ENCODE data around the gene LDB3. TPM values are rescaled to one million over a fixed set of nuclear protein-coding genes. Genes with fewer than 3 reads are reported as not detected.
A peak's percentile ranks its signal among the peaks of the same experiment; 100 is the strongest.

The LDB3 gene
- total and polyA plus RNA-seq, 7 donors = 1.2 to 42.1 (median 13.2) TPM

DNA sequence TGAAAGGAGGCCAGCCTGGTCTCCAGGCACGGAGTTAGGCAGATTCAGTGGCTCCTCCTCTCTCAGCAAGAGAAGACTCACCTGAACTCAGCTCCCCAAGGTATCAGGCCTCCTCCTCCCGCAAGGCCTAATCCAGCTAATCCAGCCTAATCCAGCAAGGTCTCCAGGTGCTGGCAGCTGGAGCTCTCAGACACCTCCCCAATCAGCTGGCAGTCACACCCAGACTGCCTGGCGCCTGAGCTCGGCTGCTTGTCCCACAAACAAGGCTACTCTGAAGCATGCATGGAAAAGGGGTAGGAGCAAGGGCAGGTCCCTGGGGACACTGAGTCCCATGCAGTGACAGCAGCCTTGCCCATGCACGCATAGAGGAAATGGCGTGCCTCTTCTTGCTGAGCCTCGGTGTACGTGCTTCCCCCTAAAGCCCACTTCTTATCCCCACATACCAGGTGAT, 17.3 kb upstream of the LDB3 start:
- intact Hi-C loops (cut with DNase I) = no loop called here
- peak; percentile 53 for DNase-seq
- H3K4me1 ChIP-seq = peaks cover 0 to 22% (median 17%) of the 10 kb centered on the region in 4 donors
- H3K36me3 ChIP-seq = no peaks in the 10 kb centered on the region
- WGBS, 2 donors = 73 to 88% methylated on average over 8 of the region's 8 CpGs
- H3K27ac ChIP-seq = no peak overlapping the region
- no peaks in the 10 kb centered on the region for H3K9me3 ChIP-seq
- no peaks in the 10 kb centered on the region for H3K27me3 ChIP-seq
- TF ChIP-seq POLR2A (IDR thresholded peaks at IDR 0.05) (no peak), EP300 (IDR thresholded peaks at IDR 0.05) (no peak), POLR2AphosphoS5 (IDR thresholded peaks at IDR 0.05) (no peak)
- TF ChIP-seq, protein P1, sequence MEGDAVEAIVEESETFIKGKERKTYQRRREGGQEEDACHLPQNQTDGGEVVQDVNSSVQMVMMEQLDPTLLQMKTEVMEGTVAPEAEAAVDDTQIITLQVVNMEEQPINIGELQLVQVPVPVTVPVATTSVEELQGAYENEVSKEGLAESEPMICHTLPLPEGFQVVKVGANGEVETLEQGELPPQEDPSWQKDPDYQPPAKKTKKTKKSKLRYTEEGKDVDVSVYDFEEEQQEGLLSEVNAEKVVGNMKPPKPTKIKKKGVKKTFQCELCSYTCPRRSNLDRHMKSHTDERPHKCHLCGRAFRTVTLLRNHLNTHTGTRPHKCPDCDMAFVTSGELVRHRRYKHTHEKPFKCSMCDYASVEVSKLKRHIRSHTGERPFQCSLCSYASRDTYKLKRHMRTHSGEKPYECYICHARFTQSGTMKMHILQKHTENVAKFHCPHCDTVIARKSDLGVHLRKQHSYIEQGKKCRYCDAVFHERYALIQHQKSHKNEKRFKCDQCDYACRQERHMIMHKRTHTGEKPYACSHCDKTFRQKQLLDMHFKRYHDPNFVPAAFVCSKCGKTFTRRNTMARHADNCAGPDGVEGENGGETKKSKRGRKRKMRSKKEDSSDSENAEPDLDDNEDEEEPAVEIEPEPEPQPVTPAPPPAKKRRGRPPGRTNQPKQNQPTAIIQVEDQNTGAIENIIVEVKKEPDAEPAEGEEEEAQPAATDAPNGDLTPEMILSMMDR (IDR thresholded peaks at IDR 0.05) = no peak
- H3K4me3 ChIP-seq = no peak overlapping the region

- 85 to 90% methylated on average over 16 of the region's 16 CpGs for WGBS, 2 donors
- intact Hi-C loops (cut with DNase I) = no loop called here
- no peak for TF ChIP-seq EP300 (IDR thresholded peaks at IDR 0.05)
- TF ChIP-seq POLR2A (IDR thresholded peaks at IDR 0.05) = no peak
- DNase-seq = peak; percentile 58
- H3K36me3 ChIP-seq = no peaks in the 10 kb centered on the region
- H3K4me3 ChIP-seq = no peak overlapping the region
- H3K9me3 ChIP-seq = no peaks in the 10 kb centered on the region
- no peaks in the 10 kb centered on the region for H3K27me3 ChIP-seq
- peaks cover 0 to 22% (median 17%) of the 10 kb centered on the region in 4 donors for H3K4me1 ChIP-seq
- no peak overlapping the region for H3K27ac ChIP-seq
Measured at GRCh38 chr10:86651631-86652331, 16.5 kb upstream of the LDB3 start.

DNA sequence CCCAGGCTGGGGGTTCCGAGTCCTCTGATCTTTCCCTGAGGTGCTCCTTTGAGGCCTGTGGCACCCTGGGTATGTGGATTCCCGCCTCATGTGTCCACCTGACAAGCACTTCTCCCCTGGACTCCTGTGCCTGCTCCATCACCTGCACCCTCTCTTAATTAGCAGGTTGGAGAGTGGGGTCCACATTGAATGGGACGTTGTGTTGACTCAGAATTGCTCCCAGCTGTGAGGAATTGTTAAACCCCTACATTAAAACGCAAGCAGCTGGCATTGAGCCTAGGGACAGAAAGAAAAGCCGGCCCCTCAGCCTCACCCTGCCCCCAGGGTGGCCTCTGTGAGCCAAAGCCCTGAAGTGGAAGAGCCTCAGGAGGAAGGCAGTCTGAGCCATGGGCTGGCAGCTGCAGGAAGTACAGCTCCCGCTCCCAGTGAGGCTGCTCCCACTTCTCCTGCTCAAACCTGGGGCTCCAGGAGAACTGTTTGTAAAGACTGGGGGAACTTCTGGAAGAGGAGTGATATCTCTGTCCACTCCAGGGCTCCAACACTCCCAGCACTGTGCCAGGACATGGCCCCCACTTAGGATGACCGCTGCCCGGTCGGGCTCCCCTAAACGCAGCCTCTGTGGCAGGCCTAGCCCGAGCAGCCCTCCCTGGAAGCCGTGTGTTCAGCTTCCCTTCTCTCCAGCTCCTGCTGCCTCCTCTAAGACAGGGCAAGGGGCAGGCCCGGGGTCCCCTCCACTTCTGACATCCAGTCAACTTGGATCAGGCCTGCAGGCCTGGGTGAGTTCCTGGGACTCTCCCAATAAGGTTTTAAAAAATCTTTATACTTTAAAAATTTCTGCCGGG, 15.7 kb upstream of the LDB3 start:
- intact Hi-C loops (cut with DNase I) = no loop called here
- no peak for TF ChIP-seq POLR2A (IDR thresholded peaks at IDR 0.05)
- TF ChIP-seq EP300 (IDR thresholded peaks at IDR 0.05) = no peak
- TF ChIP-seq, protein P1 (IDR thresholded peaks at IDR 0.05) = no peak
- TF ChIP-seq POLR2AphosphoS5 (IDR thresholded peaks at IDR 0.05) = no peak
- WGBS, 2 donors = 64 to 76% methylated on average over 14 of the region's 14 CpGs
- DNase-seq = peak; percentile 53
- Histone ChIP-seq H3K4me1 (peaks cover 0 to 22% (median 17%) of the 10 kb centered on the region in 4 donors), H3K9me3 (no peaks in the 10 kb centered on the region), H3K4me3 (no peak overlapping the region), H3K36me3 (no peaks in the 10 kb centered on the region), H3K27me3 (no peaks in the 10 kb centered on the region), H3K27ac (no peak overlapping the region)

- Histone ChIP-seq H3K9me3 (no peaks in the 10 kb centered on the region), H3K27ac (no peak overlapping the region), H3K27me3 (no peaks in the 10 kb centered on the region), H3K4me3 (no peak overlapping the region), H3K4me1 (peaks cover 0 to 20% (median 17%) of the 10 kb centered on the region in 4 donors), H3K36me3 (no peaks in the 10 kb centered on the region)
- intact Hi-C loops (cut with DNase I) = no loop called here
- TF ChIP-seq EP300 (IDR thresholded peaks at IDR 0.05) (no peak), POLR2AphosphoS5 (IDR thresholded peaks at IDR 0.05) (no peak), POLR2A (IDR thresholded peaks at IDR 0.05) (no peak)
- TF ChIP-seq, protein P1 (IDR thresholded peaks at IDR 0.05) = no peak
- DNase-seq = peak; percentile 21
- WGBS, 2 donors = 84 to 97% methylated on average over 3 of the region's 3 CpGs
Measured at GRCh38 chr10:86653379-86653778, 14.9 kb upstream of the LDB3 start.

DNA sequence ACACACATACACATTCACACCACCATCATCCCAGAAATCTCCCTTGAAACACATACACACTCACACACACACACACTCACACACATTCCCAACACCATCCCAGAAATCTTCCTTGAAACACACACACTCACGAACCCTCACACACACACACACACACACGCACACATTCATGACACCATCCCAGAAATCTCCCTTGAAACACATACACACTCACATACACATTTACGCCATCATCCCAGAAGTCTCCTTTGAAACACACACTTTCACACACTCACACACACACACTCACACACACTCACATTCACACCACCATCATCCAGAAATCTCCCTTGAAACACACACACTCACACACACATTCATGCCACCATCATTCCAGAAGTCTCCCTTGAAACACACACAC, 14.3 kb upstream of the LDB3 start:
- Histone ChIP-seq H3K4me3 (no peak overlapping the region), H3K27ac (no peak overlapping the region), H3K27me3 (no peaks in the 10 kb centered on the region), H3K9me3 (no peaks in the 10 kb centered on the region), H3K36me3 (no peaks in the 10 kb centered on the region), H3K4me1 (peaks cover 0 to 13% (median 12%) of the 10 kb centered on the region in 4 donors)
- TF ChIP-seq POLR2A (IDR thresholded peaks at IDR 0.05) = no peak
- TF ChIP-seq, protein P1 (IDR thresholded peaks at IDR 0.05) = no peak
- TF ChIP-seq POLR2AphosphoS5 (IDR thresholded peaks at IDR 0.05) = no peak
- no peak for TF ChIP-seq EP300 (IDR thresholded peaks at IDR 0.05)
- intact Hi-C loops (cut with DNase I) = no loop called here
- DNase-seq = no peak
- WGBS, 2 donors = 92 to 96% methylated on average over 3 of the region's 3 CpGs
